ENCODE data around the gene PIGO. TPM values are rescaled to one million over a fixed set of nuclear protein-coding genes. Genes with fewer than 3 reads are reported as not detected.

The PIGO gene
- total RNA-seq, 1 donor from 2014 or later = 6.9 TPM

- no peak for FAIRE-seq
- DNase-seq (ENCODE audit: low spot score in 2 of 2) = peak; percentile 6 to 16
Observed at GRCh38 chr9:35107297-35108290, 11.2 kb upstream of the PIGO start.

DNA sequence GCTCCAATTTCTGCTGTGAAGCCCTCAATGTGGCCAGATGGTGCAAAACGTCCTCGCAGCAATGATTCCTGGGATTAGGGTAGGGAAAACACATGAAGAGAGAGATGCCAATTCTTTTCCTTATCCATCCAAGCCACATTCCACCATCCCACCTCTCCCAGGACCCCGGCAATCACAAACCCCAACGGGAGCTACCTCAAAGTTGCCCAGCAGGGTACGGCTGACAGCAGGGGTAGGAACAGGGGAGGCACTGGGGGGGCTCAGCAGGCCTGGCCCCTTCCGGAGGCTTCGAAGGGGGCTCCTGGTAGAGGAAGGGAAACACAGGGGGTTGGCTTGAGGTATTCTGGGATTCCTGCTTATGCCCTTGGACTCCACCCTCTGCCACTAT is 9.9 kb upstream of the PIGO start:
- DNase-seq (ENCODE audit: low spot score in 2 of 2) = peak; percentile 0 to 1
- no peak for FAIRE-seq

DNA sequence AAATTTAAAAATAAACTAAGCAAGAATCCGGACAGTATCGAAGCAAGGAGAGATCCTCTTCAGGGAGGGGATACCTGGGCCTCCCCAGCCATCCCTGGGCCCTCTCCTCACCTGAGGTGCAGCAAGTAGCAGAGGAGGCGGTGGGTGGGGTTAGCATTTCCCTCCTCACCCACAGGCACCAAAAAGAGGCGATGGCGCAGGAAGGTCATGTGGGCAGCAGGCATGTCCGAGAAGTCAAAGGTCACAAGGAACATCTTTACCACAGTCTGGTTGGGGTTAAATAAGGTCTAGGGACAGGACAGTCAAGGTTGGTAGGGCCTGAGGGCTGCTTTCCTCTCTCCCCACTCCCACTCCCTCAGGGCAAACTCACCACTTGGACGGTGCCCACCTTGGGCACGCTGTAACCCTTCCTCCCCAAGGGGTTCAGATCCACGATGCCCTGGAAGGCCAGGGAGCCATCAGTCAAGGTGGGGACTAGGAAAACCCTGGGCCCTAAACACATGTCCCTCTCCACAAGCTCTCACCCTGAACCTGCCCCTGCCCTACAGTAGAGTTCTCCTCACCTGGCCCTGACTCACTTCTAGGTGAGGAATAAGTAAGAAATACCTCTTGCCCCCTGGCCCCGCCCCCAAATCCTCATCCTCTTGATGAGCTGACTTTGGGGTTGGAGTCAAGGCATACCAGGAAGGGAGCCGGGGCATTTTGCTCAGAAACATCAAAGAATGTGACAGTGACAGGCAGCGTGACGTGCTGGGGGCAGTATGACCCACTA is 9.4 kb upstream of the PIGO start:
- DNase-seq (ENCODE audit: low spot score in 2 of 2) (peak in 1 of 2 donors; percentile 2), FAIRE-seq (no peak)

GRCh38 chr9:35105126-35105525 is 8.7 kb upstream of the PIGO start:
- no peak for FAIRE-seq
- DNase-seq (ENCODE audit: low spot score in 2 of 2) = peak in 1 of 2 donors; percentile 0

GRCh38 chr9:35104586-35104985 is 8.2 kb upstream of the PIGO start:
- DNase-seq (ENCODE audit: low spot score in 2 of 2) (no peak), FAIRE-seq (no peak)

DNA sequence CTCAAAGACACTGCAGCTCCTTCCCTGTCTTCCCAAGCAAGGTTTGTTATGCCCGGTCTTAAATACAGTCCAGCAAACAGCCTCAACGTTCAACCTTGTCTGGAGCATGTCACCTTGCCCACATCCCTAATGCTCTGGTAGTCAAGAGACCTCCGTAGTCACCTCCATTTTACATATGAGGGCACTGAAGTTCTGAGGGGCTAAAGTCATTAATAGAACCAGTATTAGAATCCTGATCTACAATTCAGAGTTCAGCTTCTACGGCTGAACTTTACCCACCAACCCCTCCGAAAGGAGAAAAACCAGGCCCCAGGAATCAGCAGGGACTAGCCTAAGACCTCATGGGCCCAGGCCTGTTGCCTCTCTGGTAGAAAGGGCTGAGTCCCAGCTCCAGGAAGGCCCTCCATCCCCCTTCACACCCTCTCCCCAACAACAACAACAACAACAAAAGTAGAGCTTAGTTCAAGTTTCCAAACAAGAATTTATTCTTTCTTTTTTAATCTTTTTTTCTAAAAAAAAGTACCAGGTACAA is 7.3 kb upstream of the PIGO start:
- DNase-seq (ENCODE audit: low spot score in 2 of 2) = no peak
- FAIRE-seq = no peak

DNA sequence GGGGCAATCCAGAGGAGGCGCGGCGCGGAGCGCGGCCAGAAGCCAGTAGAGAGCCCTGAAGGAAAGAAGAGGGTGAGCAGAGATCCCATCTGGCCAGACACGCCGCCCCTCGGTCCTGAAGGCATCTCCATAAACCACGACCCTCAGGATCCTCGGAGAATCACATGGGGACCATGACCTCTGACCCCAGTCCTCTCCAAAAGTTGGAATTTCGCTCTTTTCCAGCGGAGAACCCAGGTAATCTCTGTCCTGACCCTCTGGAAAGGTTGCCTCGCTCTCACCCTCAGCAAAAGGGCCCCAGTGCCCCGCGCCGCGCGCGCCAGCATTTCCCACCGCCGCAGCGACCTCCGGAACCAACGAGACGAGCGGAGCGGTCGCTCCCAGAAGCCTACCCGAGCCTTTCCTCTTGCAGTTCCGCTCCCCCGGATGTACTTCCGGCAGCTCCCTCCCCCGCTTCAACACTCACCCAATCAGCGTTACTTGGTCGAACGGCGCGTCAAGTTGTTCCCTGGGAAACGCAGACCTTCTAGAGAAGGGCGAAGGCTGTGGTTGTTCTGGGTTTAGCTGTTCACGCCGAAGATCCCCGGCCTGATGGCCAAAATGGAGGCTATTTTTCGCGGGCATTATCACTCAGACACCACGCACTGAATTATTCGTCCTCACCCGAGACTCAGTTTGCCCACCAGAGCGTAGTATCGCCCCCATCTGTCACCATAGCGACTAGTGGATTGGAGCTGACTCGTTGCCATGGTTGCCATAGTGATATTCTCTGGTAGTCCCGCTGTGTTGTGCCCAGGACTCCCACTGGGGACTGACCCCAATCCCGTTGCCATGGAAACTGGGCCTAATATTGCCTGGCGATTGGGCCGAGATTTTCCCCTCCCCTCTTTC is 6.6 kb upstream of the PIGO start, which contains the start of gene STOML2:
Gene STOML2 (minus strand): TSS at position 363 of the 891 bp plus-strand sequence. CDS start 37 bp downstream, at position 326.
- FAIRE-seq (no peak), DNase-seq (ENCODE audit: low spot score in 2 of 2) (peak; percentile 92 to 97)

DNA sequence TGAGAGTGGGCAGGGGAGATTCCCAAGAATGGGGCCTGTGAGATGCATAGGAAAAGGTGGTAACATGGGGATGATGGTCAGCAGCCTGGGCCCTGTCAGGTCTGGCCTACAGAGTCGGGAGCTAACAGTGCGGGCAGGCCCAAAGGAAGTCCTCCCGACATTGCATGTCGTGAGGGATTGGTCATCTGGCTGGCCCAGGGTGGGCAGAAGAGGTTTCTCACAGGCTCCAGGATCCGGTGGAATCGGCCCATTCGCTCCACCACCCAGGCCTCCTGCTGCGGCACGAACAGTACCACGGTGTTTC is 6.0 kb upstream of the PIGO start:
- FAIRE-seq = no peak
- no peak for DNase-seq (ENCODE audit: low spot score in 2 of 2)

- DNase-seq (ENCODE audit: low spot score in 2 of 2) = no peak
- FAIRE-seq = no peak
Observed at GRCh38 chr9:35097573-35097972, 1.2 kb upstream of the PIGO start.

DNA sequence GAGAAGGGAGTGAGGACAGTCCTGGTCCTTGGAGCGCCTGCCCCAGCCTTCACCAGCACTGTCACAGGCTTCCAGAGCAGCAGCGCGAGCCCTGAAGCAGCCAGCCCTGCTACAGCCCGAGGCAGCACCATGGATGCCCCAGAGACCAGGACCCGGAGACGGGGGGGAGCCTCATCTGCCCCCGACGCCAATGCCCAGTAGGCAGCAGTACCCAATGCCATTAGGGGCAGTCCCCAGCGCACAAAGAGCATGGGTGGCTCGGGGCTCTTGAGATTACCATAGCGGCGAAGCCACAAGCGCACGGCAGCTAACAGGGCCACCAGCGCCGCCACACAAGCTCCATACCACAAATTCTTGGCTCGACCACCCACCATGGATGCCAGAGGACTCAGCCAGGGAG is 4.9 kb downstream of the PIGO start:
- FAIRE-seq (no peak), DNase-seq (ENCODE audit: low spot score in 2 of 2) (no peak)

GRCh38 chr9:35089434-35089833 is 7.0 kb downstream of the PIGO start:
- no peak for FAIRE-seq
- DNase-seq (ENCODE audit: low spot score in 2 of 2) = no peak

GRCh38 chr9:35085078-35085477 is 11.3 kb downstream of the PIGO start:
- DNase-seq (ENCODE audit: low spot score in 2 of 2) = no peak
- FAIRE-seq = no peak

DNA sequence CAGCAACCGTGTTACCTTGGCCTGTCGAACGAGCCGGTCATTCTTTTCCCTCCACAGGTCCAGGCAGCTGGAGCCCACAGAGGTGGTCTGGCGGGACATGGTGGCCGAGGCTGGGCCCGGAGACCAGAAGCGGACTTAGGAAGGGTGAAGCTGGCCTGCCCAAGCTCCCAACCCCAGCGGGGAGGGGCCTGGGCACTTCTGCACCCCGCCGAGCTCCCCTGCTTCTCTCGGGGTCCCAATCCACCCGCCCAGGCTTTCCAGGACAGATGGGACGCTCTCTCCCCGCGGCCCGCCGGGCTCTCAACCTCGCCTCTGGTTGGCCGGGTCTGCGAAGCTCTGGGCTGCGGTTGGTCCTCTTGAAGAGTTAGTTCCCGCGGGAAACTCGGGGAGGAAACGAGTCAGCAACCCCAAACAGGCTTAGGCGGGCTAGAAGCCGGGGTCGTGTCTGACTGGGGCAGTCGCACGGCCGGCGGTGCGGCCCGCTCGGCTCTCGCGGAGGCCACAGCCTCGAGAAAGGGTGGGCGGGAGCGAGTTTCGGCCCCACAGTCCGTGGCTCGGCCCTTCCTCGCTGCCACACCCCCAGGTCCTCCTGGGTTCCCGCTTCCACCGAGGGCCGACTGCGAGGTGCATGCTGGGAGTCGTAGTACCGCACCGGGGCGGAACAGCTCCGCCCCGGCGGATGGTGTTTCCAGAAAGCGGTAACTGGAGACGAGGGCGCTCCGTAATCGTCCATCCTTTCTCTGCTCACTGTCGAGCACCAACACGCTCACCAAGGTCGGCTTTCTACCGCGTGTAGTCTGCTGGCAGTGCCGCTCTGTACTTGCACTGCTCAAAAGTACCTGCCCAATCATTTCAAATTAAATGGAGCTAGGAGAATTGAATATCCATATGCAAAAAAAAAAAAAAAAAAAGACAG is 16.7 kb downstream of the PIGO start, which contains the start of gene FANCG:
Gene FANCG (minus strand): TSS at position 517 of the 916 bp plus-strand sequence. CDS start 418 bp downstream, at position 99.
- FAIRE-seq = no peak
- peak; percentile 80 to 88 for DNase-seq (ENCODE audit: low spot score in 2 of 2)

DNA sequence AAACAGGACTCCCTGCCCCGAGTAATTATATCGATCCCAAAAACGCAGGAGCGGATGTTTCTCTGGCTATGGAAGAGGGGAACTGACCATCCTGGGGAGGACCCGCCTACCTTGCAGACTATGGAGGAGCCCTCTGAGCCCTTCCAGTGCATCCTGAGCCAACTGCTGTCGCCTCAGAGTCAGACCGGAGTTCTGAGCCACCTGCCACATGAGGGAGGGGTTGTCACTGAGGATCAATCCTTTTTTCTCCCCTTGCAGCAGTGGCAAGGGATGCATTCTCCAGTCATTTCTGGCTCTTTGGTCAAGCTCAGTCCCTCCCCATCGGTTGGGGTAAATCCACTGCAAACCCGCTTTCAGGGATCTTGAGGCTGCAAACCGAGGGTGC is 17.4 kb downstream of the PIGO start:
- DNase-seq (ENCODE audit: low spot score in 2 of 2) (no peak), FAIRE-seq (no peak)

GRCh38 chr9:35078066-35078465 is 18.3 kb downstream of the PIGO start:
- FAIRE-seq (no peak), DNase-seq (ENCODE audit: low spot score in 2 of 2) (no peak)

DNA sequence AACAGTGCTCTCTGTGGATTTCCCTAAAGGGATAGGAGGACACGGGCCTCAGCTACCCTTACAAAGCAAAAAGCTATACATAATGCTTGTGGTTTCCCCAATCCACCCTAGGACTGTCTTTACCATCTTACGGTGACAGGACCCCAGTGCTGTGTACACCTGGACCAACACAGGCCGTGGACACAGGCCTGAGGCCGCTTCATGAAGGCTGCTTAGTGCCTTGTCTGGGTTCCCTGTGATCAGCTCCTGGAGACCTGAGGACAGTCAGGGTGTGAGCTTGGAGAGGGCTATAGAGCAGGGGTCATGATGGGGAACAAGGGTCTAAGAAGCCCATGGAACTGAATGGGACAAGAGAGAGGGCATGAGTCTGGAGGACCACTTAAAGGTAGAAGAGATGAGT is 19.5 kb downstream of the PIGO start:
- no peak for FAIRE-seq
- no peak for DNase-seq (ENCODE audit: low spot score in 2 of 2)

DNA sequence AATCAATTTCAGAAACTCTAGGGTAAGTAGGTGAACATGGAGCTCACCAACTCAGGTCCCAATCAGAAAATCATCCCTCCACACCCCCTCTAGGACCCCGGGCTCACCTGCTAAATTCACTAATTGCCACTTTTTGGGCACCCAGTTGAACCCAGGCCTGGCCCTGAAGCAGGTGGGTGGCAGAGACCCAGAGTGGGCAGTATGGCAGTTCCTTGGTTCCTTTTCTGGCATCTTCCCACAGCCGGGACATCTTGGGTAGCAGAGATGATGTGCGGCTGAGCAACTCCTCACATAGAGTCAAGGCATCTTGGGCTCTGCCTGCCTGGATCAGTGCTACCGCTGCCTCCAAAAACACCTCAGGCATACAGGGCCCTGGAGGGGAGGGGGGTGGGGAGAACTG is 21.0 kb downstream of the PIGO start:
- DNase-seq (ENCODE audit: low spot score in 2 of 2) (no peak), FAIRE-seq (no peak)

- DNase-seq (ENCODE audit: low spot score in 2 of 2) = no peak
- FAIRE-seq = no peak
Observed at GRCh38 chr9:35074791-35075190, 21.6 kb downstream of the PIGO start.

DNA sequence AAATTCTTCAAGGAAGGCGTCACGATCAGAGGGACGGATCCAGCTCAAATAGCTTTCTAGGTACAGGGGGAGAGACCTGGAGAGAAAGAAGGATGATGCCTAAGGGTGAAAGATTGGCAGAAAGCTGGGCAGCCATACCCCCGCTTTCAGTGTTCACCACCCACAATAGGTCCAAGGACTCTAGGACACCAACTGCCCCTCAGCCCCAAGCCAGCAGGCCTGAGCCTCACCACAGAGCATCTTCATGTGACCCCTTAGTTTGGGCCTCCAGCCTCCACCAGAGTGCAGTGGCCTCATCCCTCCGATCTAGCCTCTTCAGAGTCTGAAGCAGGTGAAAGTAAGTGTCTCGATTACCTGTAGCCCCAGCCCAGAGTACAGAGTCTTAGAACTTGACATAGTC is 22.2 kb downstream of the PIGO start:
- no peak for FAIRE-seq
- DNase-seq (ENCODE audit: low spot score in 2 of 2) = no peak

All from frontal cortex (tissue), 4 donors.